HEK293T (cell line): ENCODE measurements around the gene TEX11.

ENCODE experiments used
- ARNT ChIP-seq: fragments of 450-650 bp; IDR thresholded peaks from 2 replicates; pipeline ENCODE4 v1.6.1; 2017; ENCODE audit warnings: mild to moderate bottlenecking
- BHLHE40 ChIP-seq: fragments of 450-650 bp; IDR thresholded peaks from 2 replicates; pipeline ENCODE4 v1.6.1; 2016; ENCODE audit warnings: mild to moderate bottlenecking, moderate library complexity, borderline replicate concordance
- CTBP1 ChIP-seq: fragments of 450-650 bp; IDR thresholded peaks from 2 replicates; pipeline ENCODE4 v1.6.1; 2016; ENCODE audit warnings: borderline replicate concordance
- ELF4 ChIP-seq: fragments of 450-650 bp; IDR thresholded peaks from 2 replicates; pipeline ENCODE4 v1.6.1; 2017; ENCODE audit warnings: antibody characterized with exemption
- FOXK2 ChIP-seq: fragments of 450-650 bp; IDR thresholded peaks from 2 replicates; pipeline ENCODE4 v1.6.1; 2016; ENCODE audit warnings: mild to moderate bottlenecking
- FOXM1 ChIP-seq: fragments of 450-650 bp; IDR thresholded peaks from 2 replicates; pipeline ENCODE4 v1.6.1; 2017; ENCODE audit warnings: mild to moderate bottlenecking, borderline replicate concordance
- HDGF ChIP-seq: fragments of 450-650 bp; IDR thresholded peaks from 2 replicates; pipeline ENCODE4 v1.6.1; 2017; ENCODE audit warnings: antibody characterized with exemption, borderline replicate concordance
- L3MBTL2 ChIP-seq: fragments of 450-650 bp; conservative IDR thresholded peaks from 2 replicates; pipeline ENCODE4 v1.6.1; 2016; ENCODE audit warnings: mild to moderate bottlenecking
- NFRKB ChIP-seq: fragments of 450-650 bp; IDR thresholded peaks from 2 replicates; pipeline ENCODE4 v1.6.1; 2016; ENCODE audit warnings: mild to moderate bottlenecking, moderate library complexity
- PKNOX1 ChIP-seq: fragments of 450-650 bp; IDR thresholded peaks from 2 replicates; pipeline ENCODE4 v1.6.1; 2016
- SP1 ChIP-seq: fragments of 450-650 bp; IDR thresholded peaks from 2 replicates; pipeline ENCODE4 v1.6.1; 2017
- SUZ12 ChIP-seq: fragments of 450-650 bp; IDR thresholded peaks from 2 replicates; pipeline ENCODE4 v1.6.1; 2016; ENCODE audit warnings: mild to moderate bottlenecking
- TARDBP ChIP-seq: fragments of 450-650 bp; IDR thresholded peaks from 2 replicates; pipeline ENCODE4 v1.6.1; 2016
- ZNF384 ChIP-seq: fragments of 450-650 bp; IDR thresholded peaks from 2 replicates; pipeline ENCODE4 v1.6.1; 2016

- TF ChIP-seq BHLHE40 (no peak), NFRKB (no peak), ARNT (no peak), SUZ12 (no peak), TARDBP (no peak), ELF4 (no peak), PKNOX1 (no peak), CTBP1 (no peak), SP1 (no peak), HDGF (no peak), FOXM1 (no peak), FOXK2 (no peak), L3MBTL2 (no peak), ZNF384 (no peak)
These were observed 403.6 kb downstream of the TEX11 start for GRCh38 chrX:70504772-70505450.
